COLO668 (cell line): Measurements from ENCODE around the gene GPR32.
"Not testable (repeated sequence)": the region's sequence is repeated elsewhere in the genome, so short reads cannot be mapped to it uniquely, and the experiment has no call there.

Source experiments
- DNase-seq: peaks from one replicate; lab custom pipeline; 2025; ENCODE audit not compliant: unreplicated experiment; lab: John Stamatoyannopoulos, UW

Gene GPR32

GRCh38 chr19:50770164-50770563, at the start of gene GPR32:
GPR32 (plus strand) TSS chr19:50770464; CDS start chr19:50770601, 137 bp downstream.
- not testable (repeated sequence) for DNase-seq

GRCh38 chr19:50720921-50721381, 49.3 kb upstream of the GPR32 start:
- no peak for DNase-seq

GRCh38 chr19:50721441-50722137, 48.7 kb upstream of the GPR32 start:
- no peak for DNase-seq

GRCh38 chr19:50722201-50723013, 47.9 kb upstream of the GPR32 start:
- DNase-seq, result no peak

- DNase-seq, result no peak
Measured at GRCh38 chr19:50723069-50723468, 47.2 kb upstream of the GPR32 start, which contains the start of gene CLEC11A. CLEC11A (plus strand) TSS chr19:50723364; CDS start chr19:50723526, 162 bp downstream.

- DNase-seq, result no peak
Measured at GRCh38 chr19:50723735-50724521, 46.3 kb upstream of the GPR32 start.

GRCh38 chr19:50724522-50725217, 45.6 kb upstream of the GPR32 start:
- peak; percentile 87 for DNase-seq

- no peak for DNase-seq
Measured at GRCh38 chr19:50725218-50725910, 44.9 kb upstream of the GPR32 start.

GRCh38 chr19:50725911-50726230, 44.4 kb upstream of the GPR32 start:
- no peak for DNase-seq

GRCh38 chr19:50728084-50728737, 42.1 kb upstream of the GPR32 start:
- no peak for DNase-seq

GRCh38 chr19:50729894-50730293, 40.4 kb upstream of the GPR32 start:
- DNase-seq, result no peak

GRCh38 chr19:50735869-50736268, 34.4 kb upstream of the GPR32 start:
- DNase-seq, result no peak

GRCh38 chr19:50736338-50736737, 33.9 kb upstream of the GPR32 start:
- no peak for DNase-seq

- no peak for DNase-seq
Measured at GRCh38 chr19:50739132-50739913, 30.9 kb upstream of the GPR32 start.

- no peak for DNase-seq
Measured at GRCh38 chr19:50739914-50740426, 30.3 kb upstream of the GPR32 start.

- no peak for DNase-seq
Measured at GRCh38 chr19:50741179-50741933, 28.9 kb upstream of the GPR32 start.

- no peak for DNase-seq
Measured at GRCh38 chr19:50743537-50743936, 26.7 kb upstream of the GPR32 start.

- no peak for DNase-seq
Measured at GRCh38 chr19:50745221-50745620, 25.0 kb upstream of the GPR32 start.
